ENCODE measurements around the gene DYDC1. TPM values are rescaled to one million over a fixed set of nuclear protein-coding genes. Genes with fewer than 3 reads are reported as not detected.

The DYDC1 gene
- total RNA-seq, 1 donor from 2014 or later, result not detected

DNA sequence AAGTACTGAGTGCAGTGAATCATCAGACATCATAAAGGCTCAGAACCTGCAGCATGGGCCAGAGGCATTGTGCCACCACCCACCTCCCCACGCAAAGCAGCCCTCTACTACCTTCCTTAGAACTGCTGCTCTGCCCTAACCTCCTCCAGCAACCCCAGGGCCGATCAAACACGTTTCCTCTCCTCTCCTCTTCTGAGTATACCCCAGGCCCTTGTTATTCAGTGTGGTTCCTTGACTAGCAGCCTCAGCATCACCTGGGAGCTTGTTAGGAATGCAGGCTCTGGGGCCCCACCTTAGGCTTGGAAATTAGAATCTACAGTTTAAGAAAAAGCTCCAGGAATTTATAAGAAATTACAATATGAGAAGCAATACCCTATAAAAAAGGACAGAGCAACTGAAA is 33.2 kb downstream of the DYDC1 start:
- H3K27ac Mint-ChIP-seq, result peak overlapping the region; percentile 53
- Histone ChIP-seq H3K27me3 (no peaks in the 10 kb centered on the region), H3K4me1 (peaks cover 16% of the 10 kb centered on the region), H3K4me2 (peak overlapping the region; percentile 17), H3K79me2 (ENCODE audit: low read depth) (no peaks in the 10 kb centered on the region), H3K9me3 (ENCODE audit: low read depth) (no peaks in the 10 kb centered on the region), H3K9ac (no peak overlapping the region), H3K27ac (peak overlapping the region; percentile 12), H2AFZ (replicated peaks) (peak overlapping the region; percentile 61), H3K36me3 (no peaks in the 10 kb centered on the region), H3F3A (ENCODE audit: low read depth) (peaks cover 11% of the 10 kb centered on the region), H3K4me3 (no peak overlapping the region), H4K20me1 (ENCODE audit: low read depth) (no peaks in the 10 kb centered on the region)
- no peak for DNase-seq (ENCODE audit: low spot score)
- no peaks in the 10 kb centered on the region for H3K36me3 Mint-ChIP-seq
- H3K27me3 Mint-ChIP-seq (ENCODE audit: insufficient read depth, low read depth), result peaks cover 6% of the 10 kb centered on the region
- no peak overlapping the region for H3K4me3 Mint-ChIP-seq
- H3K4me1 Mint-ChIP-seq, result peaks cover 11% of the 10 kb centered on the region
- TF ChIP-seq, protein P1, sequence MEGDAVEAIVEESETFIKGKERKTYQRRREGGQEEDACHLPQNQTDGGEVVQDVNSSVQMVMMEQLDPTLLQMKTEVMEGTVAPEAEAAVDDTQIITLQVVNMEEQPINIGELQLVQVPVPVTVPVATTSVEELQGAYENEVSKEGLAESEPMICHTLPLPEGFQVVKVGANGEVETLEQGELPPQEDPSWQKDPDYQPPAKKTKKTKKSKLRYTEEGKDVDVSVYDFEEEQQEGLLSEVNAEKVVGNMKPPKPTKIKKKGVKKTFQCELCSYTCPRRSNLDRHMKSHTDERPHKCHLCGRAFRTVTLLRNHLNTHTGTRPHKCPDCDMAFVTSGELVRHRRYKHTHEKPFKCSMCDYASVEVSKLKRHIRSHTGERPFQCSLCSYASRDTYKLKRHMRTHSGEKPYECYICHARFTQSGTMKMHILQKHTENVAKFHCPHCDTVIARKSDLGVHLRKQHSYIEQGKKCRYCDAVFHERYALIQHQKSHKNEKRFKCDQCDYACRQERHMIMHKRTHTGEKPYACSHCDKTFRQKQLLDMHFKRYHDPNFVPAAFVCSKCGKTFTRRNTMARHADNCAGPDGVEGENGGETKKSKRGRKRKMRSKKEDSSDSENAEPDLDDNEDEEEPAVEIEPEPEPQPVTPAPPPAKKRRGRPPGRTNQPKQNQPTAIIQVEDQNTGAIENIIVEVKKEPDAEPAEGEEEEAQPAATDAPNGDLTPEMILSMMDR (IDR thresholded peaks at IDR 0.05), result no peak
- TF ChIP-seq EZH2phosphoT487 (IDR thresholded peaks at IDR 0.05) (no peak), EZH2 (IDR thresholded peaks at IDR 0.05) (no peak)
- H3K9me3 Mint-ChIP-seq, result peaks cover 3% of the 10 kb centered on the region

DNA sequence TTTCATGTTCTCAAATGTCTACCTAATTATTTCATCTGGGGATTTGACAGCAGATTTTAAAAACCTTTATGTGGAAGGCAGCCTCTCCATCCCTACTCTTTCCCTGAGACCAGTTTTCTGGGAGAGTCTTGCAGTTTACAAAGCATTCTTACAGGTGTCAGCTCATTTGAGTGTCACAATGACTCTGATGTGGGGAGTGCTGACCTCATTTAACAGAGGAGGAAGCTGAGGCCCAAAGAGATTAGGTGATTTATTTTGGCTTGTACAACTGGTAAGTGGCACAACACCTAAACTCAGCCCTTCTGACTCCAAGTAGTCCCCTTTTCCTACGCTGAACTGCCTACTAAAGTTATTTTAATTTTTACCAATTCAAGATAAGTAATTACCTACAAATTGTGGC is 33.8 kb downstream of the DYDC1 start:
- H3K4me2 ChIP-seq, result peak overlapping the region; percentile 17
- peaks cover 11% of the 10 kb centered on the region for H3F3A ChIP-seq (ENCODE audit: low read depth)
- no peaks in the 10 kb centered on the region for H4K20me1 ChIP-seq (ENCODE audit: low read depth)
- H3K36me3 ChIP-seq, result no peaks in the 10 kb centered on the region
- peak overlapping the region; percentile 53 for H3K27ac Mint-ChIP-seq
- H3K36me3 Mint-ChIP-seq, result no peaks in the 10 kb centered on the region
- no peaks in the 10 kb centered on the region for H3K79me2 ChIP-seq (ENCODE audit: low read depth)
- no peak overlapping the region for H3K4me3 ChIP-seq
- H3K4me1 Mint-ChIP-seq, result peaks cover 11% of the 10 kb centered on the region
- no peak overlapping the region for H3K9ac ChIP-seq
- H3K4me1 ChIP-seq, result peaks cover 16% of the 10 kb centered on the region
- H3K4me3 Mint-ChIP-seq, result no peak overlapping the region
- H3K27me3 Mint-ChIP-seq (ENCODE audit: insufficient read depth, low read depth), result peaks cover 6% of the 10 kb centered on the region
- DNase-seq (ENCODE audit: low spot score), result peak; percentile 16
- TF ChIP-seq, protein P1 (IDR thresholded peaks at IDR 0.05), result no peak
- TF ChIP-seq EZH2phosphoT487 (IDR thresholded peaks at IDR 0.05) (no peak), EZH2 (IDR thresholded peaks at IDR 0.05) (no peak)
- peaks cover 3% of the 10 kb centered on the region for H3K9me3 Mint-ChIP-seq
- no peaks in the 10 kb centered on the region for H3K27me3 ChIP-seq
- peak overlapping the region; percentile 61 for H2AFZ ChIP-seq (replicated peaks)
- no peaks in the 10 kb centered on the region for H3K9me3 ChIP-seq (ENCODE audit: low read depth)
- H3K27ac ChIP-seq, result peak overlapping the region; percentile 25

DNA sequence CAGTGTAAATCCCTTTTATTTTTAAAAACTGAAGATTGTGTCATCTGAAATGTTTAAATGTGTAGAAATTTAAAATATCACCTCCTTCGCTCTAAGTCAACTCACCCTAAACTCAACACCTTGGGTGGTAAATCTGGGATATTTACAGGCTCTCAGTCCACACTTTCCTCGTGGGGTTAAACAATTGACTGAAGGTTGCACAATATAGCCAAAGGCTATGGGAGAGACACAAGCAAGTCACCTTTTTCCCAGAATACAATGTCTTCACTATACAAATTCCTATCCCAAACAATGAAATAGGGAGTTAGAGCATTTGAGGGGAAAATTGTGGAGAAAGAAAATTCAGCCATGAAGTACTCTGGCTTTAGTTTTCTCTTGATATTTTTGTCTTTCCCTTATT is 34.4 kb downstream of the DYDC1 start:
- Histone ChIP-seq H3F3A (ENCODE audit: low read depth) (peaks cover 11% of the 10 kb centered on the region), H4K20me1 (ENCODE audit: low read depth) (no peaks in the 10 kb centered on the region), H3K4me3 (no peak overlapping the region), H3K4me1 (peaks cover 16% of the 10 kb centered on the region), H2AFZ (replicated peaks) (no peak overlapping the region), H3K9me3 (ENCODE audit: low read depth) (no peaks in the 10 kb centered on the region), H3K79me2 (ENCODE audit: low read depth) (no peaks in the 10 kb centered on the region), H3K4me2 (no peak overlapping the region), H3K36me3 (no peaks in the 10 kb centered on the region), H3K27ac (peak overlapping the region; percentile 25), H3K27me3 (no peaks in the 10 kb centered on the region), H3K9ac (no peak overlapping the region)
- TF ChIP-seq, protein P1 (IDR thresholded peaks at IDR 0.05), result no peak
- TF ChIP-seq EZH2phosphoT487 (IDR thresholded peaks at IDR 0.05) (no peak), EZH2 (IDR thresholded peaks at IDR 0.05) (no peak)
- Mint-ChIP-seq H3K27ac (no peak overlapping the region), H3K36me3 (no peaks in the 10 kb centered on the region), H3K27me3 (ENCODE audit: insufficient read depth, low read depth) (peaks cover 6% of the 10 kb centered on the region), H3K4me3 (no peak overlapping the region), H3K4me1 (peaks cover 11% of the 10 kb centered on the region), H3K9me3 (peaks cover 3% of the 10 kb centered on the region)
- DNase-seq (ENCODE audit: low spot score), result no peak
